OCI-LY7 (cell line): ENCODE results near the gene KRT28. TPM values are rescaled to one million over a fixed set of nuclear protein-coding genes. Genes with fewer than 3 reads are reported as not detected.

Experiments used
- Bru-seq: library from RNA; stranded (reverse); fragments of 400-500 nt; gene quantifications from one replicate; lab custom pipeline; 2021; lab: Mats Ljungman, UMichigan
- BruChase-seq, 2 experiments: library from RNA; stranded (reverse); fragments of 400-500 nt; gene quantifications; one replicate each; lab custom pipeline; 2021; lab: Mats Ljungman, UMichigan
- BruUV-seq: library from RNA; stranded (reverse); fragments of 400-500 nt; replicated peaks from 2 replicates; lab custom pipeline; 2021; lab: Mats Ljungman, UMichigan
- CTCF ChIA-PET: fragments of 300-600 bp; sonication (Branson Sonifier 250); formaldehyde crosslinking; loops from one replicate; lab custom pipeline; 2022; ENCODE audit warnings: antibody characterized with exemption; ENCODE audit not compliant: unreplicated experiment; lab: Charles Lee
- POLR2A ChIA-PET: fragments of 300-600 bp; sonication (Branson Sonifier 250); formaldehyde crosslinking; loops from one replicate; lab custom pipeline; 2022; ENCODE audit warnings: antibody characterized with exemption; lab: Charles Lee
- DNase-seq: peaks from one replicate; pipeline ENCODE4 v3.0.0-alpha.2; 2015; ENCODE audit warnings: low spot score
- H2AFZ ChIP-seq: fragments of 200-600 bp; sonication (generic), shearing (Covaris generic); 2 replicates; pipeline ENCODE4 v1.6.1; 2014; ENCODE audit warnings: mild to moderate bottlenecking, antibody characterized with exemption, low read length, moderate library complexity
- H3K27ac ChIP-seq: fragments of 200-600 bp; sonication (generic); 2 replicates; pipeline ENCODE4 v1.5.1; 2014; ENCODE audit warnings: mixed run types, low read depth, mild to moderate bottlenecking, moderate library complexity, low read length, inconsistent platforms; ENCODE audit not compliant: poor library complexity, severe bottlenecking
- H3K36me3 ChIP-seq: fragments of 200-600 bp; sonication (generic); 2 replicates; pipeline ENCODE4 v1.6.1; 2014; ENCODE audit warnings: mild to moderate bottlenecking, antibody characterized with exemption, low read length, moderate library complexity, mixed read lengths; ENCODE audit not compliant: insufficient read depth
- H3K4me1 ChIP-seq: fragments of 200-600 bp; sonication (generic); 2 replicates; pipeline ENCODE4 v1.5.1; 2014; ENCODE audit warnings: mild to moderate bottlenecking, low read length; ENCODE audit not compliant: insufficient read depth, poor library complexity, severe bottlenecking
- H3K4me2 ChIP-seq: fragments of 200-600 bp; sonication (generic); 2 replicates; pipeline ENCODE4 v1.6.1; 2014; ENCODE audit warnings: mild to moderate bottlenecking, low read length
- H3K4me3 ChIP-seq: fragments of 200-600 bp; sonication (generic); 2 replicates; pipeline ENCODE4 v1.5.1; 2014; ENCODE audit warnings: mild to moderate bottlenecking, low read depth, low read length; ENCODE audit not compliant: poor library complexity, severe bottlenecking
- H3K79me2 ChIP-seq: fragments of 200-600 bp; sonication (generic); 2 replicates; pipeline ENCODE4 v1.6.1; 2016; ENCODE audit warnings: low read depth, mild to moderate bottlenecking, low read length, moderate library complexity, mixed read lengths; ENCODE audit not compliant: insufficient read depth
- H3K9me2 ChIP-seq: fragments of 200-600 bp; sonication (generic); 2 replicates; pipeline ENCODE4 v1.6.1; 2016; ENCODE audit warnings: mild to moderate bottlenecking, low read length, mixed read lengths; ENCODE audit not compliant: insufficient read depth
- H3K9me3 ChIP-seq: fragments of 200-600 bp; sonication (generic); 2 replicates; pipeline ENCODE4 v1.6.1; 2014; ENCODE audit warnings: mild to moderate bottlenecking, mixed run types, low read length, mixed read lengths
- H4K20me1 ChIP-seq: fragments of 200-600 bp; sonication (generic); 2 replicates; pipeline ENCODE4 v1.6.1; 2014; ENCODE audit warnings: mild to moderate bottlenecking, antibody characterized with exemption, low read length, moderate library complexity, mixed read lengths; ENCODE audit not compliant: insufficient read depth
- CTCF ChIP-seq: fragments of 200-600 bp; sonication (generic); conservative IDR thresholded peaks from 2 replicates; pipeline ENCODE4 v1.5.1; 2014; ENCODE audit warnings: mild to moderate bottlenecking, antibody characterized with exemption, low read length, moderate library complexity, mixed read lengths
- EZH2phosphoT487 ChIP-seq: fragments of 200-600 bp; sonication (generic); IDR thresholded peaks from 2 replicates; pipeline ENCODE4 v1.6.1; 2018; ENCODE audit warnings: low read depth, borderline replicate concordance, mild to moderate bottlenecking, mixed run types, antibody characterized with exemption, low read length, moderate library complexity, mixed read lengths
- intact Hi-C: fragments of 100-400 bp; cut with micrococcal nuclease; formaldehyde crosslinking; loops from one replicate; pipeline ENCODE4 v1.10.0; 2022; ENCODE audit not compliant: unreplicated experiment
- long read RNA-seq: library from polyadenylated mRNA; stranded (forward); transcript quantifications from one replicate; pipeline ENCODE4 v2.0.0, GENCODE V29; 2022
- total RNA-seq, 2 experiments: library from RNA; depleted of rRNA in 1 of 2; stranded (reverse); fragments of >200 nt in 1 of 2; shearing (Covaris generic) in 1 of 2; gene quantifications; 2 replicates each; pipeline ENCODE4 v1.2.3, GENCODE V29; 2014 to 2022

The KRT28 gene, protein sequence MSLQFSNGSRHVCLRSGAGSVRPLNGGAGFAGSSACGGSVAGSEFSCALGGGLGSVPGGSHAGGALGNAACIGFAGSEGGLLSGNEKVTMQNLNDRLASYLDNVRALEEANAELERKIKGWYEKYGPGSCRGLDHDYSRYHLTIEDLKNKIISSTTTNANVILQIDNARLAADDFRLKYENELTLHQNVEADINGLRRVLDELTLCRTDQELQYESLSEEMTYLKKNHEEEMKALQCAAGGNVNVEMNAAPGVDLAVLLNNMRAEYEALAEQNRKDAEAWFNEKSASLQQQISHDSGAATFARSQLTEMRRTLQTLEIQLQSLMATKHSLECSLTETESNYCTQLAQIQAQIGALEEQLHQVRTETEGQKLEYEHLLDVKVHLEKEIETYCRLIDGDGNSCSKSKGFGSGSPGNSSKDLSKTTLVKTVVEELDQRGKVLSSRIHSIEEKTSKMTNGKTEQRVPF
- not detected in 2 replicates for total RNA-seq (2014; rRNA removed; shearing (Covaris generic))
- total RNA-seq (2022), result not detected in 2 replicates
- Bru-seq, nascent RNA, result not detected
- not detected for BruChase-seq, experiment 1, labeled RNA remaining after a 6-hour chase
- not detected for BruChase-seq, experiment 2, labeled RNA remaining after a 2-hour chase
- long read RNA-seq, result 0 reads

DNA sequence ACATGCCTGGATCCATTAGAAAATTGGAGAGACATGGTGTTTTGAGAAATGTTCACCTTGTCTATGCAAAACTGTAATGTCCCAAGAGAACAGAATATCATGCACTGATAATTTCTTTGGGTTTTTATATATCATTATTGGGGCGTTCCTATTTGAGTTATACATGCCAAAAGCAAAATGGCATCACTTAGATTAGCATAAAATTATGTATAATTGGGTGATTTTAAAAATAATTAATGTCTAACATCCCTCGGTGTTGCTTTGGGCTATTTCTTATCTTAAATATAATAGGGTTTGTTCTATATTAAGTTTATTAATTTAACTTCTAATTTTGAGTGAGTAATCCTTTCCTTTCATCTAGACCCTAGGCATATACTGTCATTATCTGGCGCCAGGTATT, at the start of gene KRT28:
TSS of gene KRT28 (minus strand) at position 101 of the 400 bp plus-strand sequence. CDS start at position 35, 66 bp downstream.
- POLR2A ChIA-PET, result interaction anchor here (0.5 kb wide), 1 partner anchor 78 kb away, joined by 3 read pairs; no protein-coding TSS in a partner anchor
- H3K4me2 ChIP-seq, result no peak within 1 kb of the TSS
- intact Hi-C loops, result loop anchor here (5.0 to 10.0 kb wide), 4 partner anchors 107 to 862 kb away; no protein-coding TSS in a partner anchor
- no peaks in the 10 kb centered on the region for H3K9me2 ChIP-seq
- H3K79me2 ChIP-seq, result no peaks in the 10 kb centered on the region
- no peak for DNase-seq
- H3K4me3 ChIP-seq, result no peak within 1 kb of the TSS
- BruUV-seq, result no TSS peak
- H3K36me3 ChIP-seq, result no peaks in the 10 kb centered on the region
- no peak within 1 kb of the TSS for H2AFZ ChIP-seq
- no peaks in the 10 kb centered on the region for H3K4me1 ChIP-seq
- no peaks in the 10 kb centered on the region for H4K20me1 ChIP-seq
- no peak within 1 kb of the TSS for H3K27ac ChIP-seq
- no peak for TF ChIP-seq EZH2phosphoT487
- no peak for TF ChIP-seq CTCF
- no peaks in the 10 kb centered on the region for H3K9me3 ChIP-seq
- CTCF ChIA-PET, result no interaction called here

GRCh38 chr17:40848583-40849235, 49.0 kb upstream of the KRT28 start:
- POLR2A ChIA-PET, result no interaction called here
- H3K4me2 ChIP-seq, result no peak overlapping the region
- no peak for DNase-seq

More at GRCh38 chr17:40848583-40849235, 49.0 kb upstream of the KRT28 start:
- Histone ChIP-seq H4K20me1 (no peaks in the 10 kb centered on the region), H3K9me2 (no peaks in the 10 kb centered on the region), H3K4me1 (no peaks in the 10 kb centered on the region), H3K9me3 (no peaks in the 10 kb centered on the region), H2AFZ (no peak overlapping the region), H3K79me2 (no peaks in the 10 kb centered on the region), H3K4me3 (no peak overlapping the region), H3K36me3 (no peaks in the 10 kb centered on the region), H3K27ac (no peak overlapping the region)
- intact Hi-C loops, result no loop called here
- TF ChIP-seq CTCF, result no peak
- TF ChIP-seq EZH2phosphoT487, result no peak
- no TSS peak for BruUV-seq
- CTCF ChIA-PET, result no interaction called here
